ENCODE results near the gene OR2S2.
A peak's percentile ranks its signal among the peaks of the same experiment; 100 is the strongest.
"Not testable (repeated sequence)": the region's sequence is repeated elsewhere in the genome, so short reads cannot be mapped to it uniquely, and the experiment has no call there.

The OR2S2 gene, protein sequence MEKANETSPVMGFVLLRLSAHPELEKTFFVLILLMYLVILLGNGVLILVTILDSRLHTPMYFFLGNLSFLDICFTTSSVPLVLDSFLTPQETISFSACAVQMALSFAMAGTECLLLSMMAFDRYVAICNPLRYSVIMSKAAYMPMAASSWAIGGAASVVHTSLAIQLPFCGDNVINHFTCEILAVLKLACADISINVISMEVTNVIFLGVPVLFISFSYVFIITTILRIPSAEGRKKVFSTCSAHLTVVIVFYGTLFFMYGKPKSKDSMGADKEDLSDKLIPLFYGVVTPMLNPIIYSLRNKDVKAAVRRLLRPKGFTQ
- total RNA-seq: 0 reads per million in 2 donors

DNA sequence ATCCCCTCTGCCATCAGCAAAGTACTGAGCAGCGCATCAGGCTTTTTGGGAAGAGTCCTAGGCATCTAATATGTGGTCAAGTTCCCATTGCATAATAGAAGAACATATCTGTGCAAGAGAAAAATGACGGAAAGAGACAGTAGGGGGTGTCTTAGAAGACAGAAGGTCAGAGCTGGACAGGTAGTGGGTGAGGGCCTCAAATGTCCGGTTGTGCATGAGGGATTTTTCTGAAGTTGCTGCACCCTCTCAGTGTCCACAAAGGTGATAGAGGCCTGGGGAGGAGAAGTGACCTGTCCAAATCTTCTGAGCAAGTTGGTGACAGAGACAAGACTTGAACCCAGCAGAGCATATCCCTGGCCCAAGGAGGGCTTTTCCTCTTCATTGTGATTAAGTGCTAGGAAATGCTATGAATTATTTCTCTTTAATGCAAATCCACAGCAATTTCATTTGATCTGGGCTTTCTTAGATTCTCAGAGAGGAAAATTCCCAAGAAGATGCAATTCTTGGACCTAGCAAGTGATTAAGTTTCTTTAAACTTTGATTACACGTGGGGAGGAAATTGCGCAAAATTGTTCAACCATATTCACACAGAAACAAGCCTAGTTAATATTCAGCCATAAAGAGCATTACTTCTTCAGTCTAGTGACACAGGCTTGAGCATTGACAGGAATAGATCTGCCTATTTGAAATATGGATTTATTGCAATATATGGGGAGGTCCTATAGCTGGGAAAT, at the start of gene OR2S2:
TSS of gene OR2S2 (minus strand) at position 51 of the 734 bp plus-strand sequence. CDS start 56 bp downstream, outside the sequence.
- DNase-seq: no peak

DNA sequence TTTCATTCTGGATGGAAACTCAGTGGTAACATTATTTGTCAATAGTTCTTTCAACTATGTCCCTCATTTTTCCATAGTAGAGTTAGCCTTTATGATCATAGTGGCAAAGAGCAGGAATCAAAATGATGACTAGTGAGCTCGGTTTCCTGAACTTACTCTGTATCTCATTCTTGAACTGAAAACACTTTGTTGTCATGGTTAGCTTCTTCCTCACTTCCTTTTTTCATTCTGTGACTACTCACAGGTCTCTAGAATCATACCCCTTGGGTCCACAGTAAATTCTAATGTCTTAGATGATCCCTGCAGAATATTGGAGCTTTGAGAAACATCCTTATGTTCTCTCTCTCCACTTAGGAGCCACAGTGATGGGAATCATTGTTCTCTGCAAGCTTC, 49.4 kb upstream of the OR2S2 start:
- DNase-seq: no peak

DNA sequence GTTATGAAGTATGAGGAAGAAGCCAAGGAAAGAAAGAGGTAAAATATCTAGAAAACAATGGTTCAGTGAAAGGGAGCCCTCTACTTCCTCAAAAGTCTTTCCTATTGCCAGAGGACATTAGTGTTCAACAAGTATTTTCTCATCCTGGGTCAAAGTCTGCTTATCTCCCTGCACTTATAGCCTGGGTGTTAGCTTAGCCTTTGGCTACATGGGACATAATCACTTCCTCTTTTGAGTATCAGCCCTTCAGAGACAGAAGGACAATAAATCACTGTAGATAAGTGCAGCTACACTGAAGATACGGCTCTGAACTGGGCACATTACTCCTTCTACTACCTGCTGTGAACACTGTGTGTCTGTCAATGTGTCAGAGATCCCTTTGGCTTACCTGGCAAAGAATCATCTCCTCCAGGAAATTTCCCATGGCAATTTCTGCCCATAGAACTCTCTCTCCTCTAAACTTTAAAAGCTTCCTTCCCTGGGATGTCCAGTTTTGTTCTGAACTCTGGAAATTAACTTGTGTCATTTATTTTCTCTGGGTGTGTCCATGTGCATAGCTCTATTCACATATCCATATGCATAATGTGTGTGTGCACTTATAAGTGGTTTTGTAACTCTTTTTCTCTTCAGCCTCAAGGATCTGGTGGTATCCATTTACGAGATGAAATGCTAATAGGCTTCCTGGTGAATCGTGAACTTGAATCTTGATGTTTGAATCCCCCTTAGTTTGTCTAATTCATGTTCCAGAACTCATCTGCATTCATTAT, 48.8 kb upstream of the OR2S2 start:
- no peak for DNase-seq

DNA sequence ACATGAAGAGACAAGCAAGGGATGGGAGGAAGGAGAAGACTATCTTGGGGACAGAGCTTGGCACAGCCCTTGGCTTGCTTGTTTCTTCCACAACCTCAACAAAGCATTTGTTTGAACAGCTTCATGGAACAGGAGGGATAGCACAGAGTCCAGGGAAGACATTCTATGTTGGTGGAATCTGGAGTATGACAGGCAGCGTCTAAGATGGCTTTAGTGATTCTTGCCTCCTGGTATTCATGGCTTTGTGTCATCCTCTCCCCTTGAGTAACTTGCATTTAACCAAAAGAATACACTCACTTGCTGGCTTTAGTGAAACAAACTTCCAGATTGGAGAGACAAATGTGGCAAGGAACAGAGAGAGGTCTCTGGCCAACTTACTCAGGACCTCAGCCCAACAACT, 47.9 kb upstream of the OR2S2 start:
- DNase-seq: no peak

DNA sequence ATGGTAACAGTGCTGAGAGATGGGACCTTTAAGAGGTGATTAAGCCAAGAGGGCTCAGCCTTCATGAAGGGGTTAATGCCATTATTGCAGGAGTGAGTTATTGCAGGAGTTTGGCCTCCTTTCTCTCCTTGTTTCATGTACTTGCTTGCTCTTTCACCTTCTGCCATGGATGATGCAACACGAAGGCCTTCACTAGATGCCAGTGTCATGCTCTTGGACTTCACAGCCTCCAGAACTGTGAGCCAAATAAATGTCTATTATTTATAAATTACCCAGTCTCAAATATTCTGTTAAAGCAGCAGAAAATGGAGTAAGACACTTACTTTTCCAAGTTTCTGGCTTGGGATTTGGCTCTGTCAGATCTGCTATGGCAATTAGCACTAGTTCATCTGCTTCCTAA, 40.4 kb upstream of the OR2S2 start:
- DNase-seq: no peak

DNA sequence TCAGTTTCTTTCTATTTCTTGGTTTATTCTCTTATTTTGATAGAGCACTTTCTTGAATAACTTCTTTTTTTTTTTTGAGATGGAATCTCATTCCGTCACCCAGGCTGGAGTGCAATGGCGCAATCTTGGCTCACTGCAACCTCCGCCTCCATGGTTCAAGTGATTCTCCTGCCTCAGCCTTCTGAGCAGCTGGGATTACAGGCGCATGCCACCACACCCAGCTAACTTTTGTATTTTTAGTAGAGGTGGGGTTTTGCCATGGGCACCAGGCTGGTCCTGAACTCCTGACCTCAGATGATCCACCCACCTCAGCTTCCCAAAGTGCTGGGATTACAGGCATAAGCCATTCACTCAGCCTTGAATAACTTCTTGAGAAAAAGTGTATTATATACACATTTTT, 39.1 kb upstream of the OR2S2 start:
- DNase-seq: not testable (repeated sequence)

DNA sequence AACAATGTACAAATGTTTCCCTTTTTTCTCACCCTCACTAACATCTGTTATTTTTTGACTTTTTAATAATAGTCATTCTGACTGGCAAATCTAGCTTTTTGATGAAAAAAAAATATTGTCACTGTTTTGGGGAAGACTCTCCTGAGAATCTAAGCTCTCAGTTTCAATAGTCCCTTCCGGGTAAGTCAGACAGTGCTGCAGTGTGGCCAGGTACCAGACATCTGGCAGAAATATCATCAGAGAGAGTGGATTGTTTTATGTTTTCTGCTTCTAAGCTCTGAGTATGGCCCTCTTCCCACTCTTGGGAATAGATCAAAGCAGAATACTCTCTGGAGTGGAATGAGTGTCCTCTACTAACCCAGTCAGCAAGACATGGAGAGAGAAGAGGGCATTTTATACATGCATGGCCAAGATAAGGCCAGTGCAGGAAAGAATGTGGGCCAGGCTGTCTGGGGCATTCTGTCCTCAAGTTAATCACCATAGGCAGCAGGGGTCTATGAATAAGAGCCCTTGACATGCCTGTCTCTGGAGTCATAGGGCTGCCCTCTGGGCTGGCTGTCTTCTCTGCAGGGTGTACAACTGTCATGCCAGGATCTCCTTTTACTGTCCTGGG, 38.5 kb upstream of the OR2S2 start:
- DNase-seq: no peak

DNA sequence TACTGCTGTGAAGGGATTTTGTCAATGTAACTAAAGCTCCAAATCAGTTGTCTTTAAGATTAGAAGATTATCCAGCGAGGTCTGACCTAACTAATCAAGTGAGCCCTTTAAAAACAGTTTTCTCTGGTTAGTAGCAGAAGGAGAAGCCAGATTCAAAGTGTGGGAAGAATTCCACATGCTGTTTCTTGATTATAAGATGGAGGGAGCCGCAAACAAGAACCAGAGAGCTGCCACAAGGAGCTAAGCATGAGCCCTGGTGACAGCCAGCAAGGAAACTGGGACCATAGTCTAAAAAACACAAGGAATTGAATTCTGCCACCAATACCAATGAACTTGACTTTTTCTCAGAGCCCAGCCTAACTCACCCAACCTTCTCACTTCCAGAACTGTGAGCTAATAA, 37.0 kb upstream of the OR2S2 start:
- no peak for DNase-seq

DNA sequence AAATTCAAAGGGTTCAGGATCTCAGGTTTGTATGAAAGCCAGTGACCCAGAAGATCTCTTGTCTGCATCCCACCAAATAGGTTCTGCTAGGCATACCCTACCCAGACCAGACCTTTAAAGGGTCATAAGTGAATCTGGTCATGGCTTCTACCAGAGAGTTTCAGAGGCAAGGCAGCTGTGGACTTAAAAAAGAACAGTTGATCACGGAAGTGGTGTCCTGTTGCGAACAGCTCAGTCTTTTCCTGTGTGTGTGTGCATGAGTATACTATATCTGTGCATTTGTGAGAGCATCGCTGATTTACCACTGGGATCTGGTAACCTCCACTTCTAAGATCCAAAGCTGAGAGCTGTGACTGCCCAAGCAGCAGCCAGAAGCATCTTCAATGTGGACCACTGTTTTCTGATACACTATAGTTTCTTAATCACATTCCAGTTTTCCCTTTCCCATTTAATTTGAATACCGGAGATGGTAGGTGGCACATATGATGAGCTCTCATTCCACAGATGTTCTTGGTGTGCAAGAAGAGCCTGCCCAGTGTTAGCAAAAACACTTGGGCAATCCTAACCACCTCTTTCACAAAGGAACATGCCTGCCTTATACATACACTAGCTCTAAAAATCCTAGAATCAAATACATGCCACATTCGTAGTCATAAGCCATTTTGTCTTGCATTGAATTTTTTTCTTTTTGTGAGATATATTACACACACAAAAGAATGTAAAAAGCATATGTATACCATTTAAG, 36.2 kb upstream of the OR2S2 start:
- DNase-seq: no peak

DNA sequence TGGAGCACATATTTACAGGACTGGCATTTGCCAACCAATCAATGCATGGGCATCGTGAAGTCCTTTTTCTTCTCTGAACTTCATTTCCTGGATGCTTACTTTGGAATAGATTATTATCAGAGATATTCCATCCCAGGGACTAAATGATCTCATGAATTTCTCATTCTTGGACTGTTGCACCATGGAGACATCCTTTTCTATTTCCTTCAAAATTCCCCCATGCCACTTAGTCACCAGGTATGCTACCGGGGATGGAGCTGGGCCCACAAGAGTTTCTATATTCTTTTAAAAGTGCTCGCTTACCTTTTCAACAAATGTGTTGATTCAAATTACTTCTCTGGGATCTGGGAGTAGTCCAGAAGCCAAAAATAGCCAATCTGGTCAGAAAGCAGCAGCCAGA, 35.2 kb upstream of the OR2S2 start:
- DNase-seq: not testable (repeated sequence)

DNA sequence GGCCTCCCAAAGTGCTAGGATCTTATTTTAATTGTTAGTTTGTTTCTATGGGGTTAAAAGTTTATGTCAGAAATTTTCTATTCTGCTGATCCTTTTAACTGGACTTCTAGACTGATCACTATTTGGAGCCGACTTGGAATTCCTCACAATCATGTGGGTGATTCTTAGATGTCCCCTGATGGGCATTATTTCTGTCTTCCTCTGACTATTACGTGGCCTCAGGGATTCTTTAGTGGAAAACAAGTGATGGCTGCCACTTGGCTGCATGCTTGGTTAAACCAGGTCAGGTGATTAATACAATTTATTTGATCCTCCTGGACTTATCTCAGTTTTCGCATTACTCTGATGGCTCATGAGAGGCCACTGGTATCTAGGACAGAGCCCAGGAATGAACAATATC, 32.2 kb upstream of the OR2S2 start:
- DNase-seq: no peak

DNA sequence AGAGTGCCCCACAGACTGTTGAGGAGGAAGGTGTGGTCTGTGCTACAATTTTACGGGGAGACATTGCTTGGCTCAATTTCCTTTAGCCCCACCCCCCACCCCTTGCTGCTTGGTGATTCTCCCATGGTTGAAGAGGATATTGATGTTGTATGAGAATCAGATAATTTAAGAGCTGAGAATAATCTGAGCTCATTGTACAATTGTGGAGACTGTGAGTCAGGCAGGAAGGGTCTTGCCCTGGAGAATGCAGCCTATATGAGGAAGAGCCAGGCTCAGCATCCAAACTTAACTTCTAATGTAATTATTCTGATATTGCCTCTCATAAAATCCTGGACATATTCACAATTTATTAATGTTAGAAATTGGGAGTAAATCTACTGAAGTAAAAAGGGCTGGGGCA, 26.1 kb upstream of the OR2S2 start:
- DNase-seq: no peak

DNA sequence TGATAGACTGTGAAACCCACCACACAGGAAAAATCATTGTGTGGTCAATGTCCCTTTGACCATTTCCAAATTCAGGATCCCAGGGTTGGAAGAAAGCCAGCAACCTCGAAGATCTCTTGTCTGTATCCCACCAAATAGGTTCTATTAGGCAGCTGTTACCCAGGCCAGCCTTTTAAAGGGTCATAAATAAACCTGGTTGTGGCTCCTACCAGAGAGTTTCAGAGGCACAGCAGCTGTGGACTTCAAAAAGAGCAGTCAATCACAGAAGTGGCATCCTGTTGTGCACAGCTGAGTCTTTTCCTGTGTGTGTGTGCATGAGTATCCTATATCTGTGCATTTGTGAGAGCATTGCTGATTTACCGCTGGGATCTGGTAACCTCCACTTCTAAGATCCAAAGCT, 23.7 kb upstream of the OR2S2 start:
- no peak for DNase-seq

DNA sequence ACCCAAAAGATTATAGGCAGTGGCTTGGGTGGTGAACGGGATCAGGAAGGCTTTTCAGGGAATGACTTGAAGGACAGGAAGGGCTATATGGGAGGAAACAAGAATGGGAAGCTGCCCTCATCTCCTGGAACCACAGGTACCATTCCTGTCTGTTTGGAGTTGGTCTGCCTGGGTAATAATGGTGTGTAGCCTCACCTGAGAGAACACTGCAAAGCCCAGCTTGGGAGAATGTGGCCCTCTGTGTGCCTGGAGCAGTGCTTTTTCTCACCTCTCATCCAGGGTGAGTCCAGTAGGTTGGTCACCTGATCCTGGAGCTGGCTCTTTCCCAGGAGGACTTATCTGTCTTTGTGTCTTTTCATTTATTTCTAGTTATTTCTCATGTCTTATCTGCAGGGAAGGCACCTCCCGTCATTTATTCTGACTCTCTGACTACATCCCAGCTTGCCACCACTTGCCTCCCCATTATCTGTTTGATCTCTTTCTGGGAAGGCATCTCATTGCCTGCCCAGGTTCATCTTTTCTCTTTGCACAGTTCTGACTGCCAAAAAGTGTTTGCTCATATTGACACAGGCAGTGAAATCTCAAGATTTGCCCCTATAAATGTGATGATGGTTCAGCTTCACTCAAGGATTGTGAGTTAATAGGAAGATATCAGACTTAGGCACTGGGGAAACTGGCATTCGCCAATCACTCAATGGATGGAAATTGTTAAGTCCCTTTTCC, 22.5 kb upstream of the OR2S2 start:
- DNase-seq: no peak

DNA sequence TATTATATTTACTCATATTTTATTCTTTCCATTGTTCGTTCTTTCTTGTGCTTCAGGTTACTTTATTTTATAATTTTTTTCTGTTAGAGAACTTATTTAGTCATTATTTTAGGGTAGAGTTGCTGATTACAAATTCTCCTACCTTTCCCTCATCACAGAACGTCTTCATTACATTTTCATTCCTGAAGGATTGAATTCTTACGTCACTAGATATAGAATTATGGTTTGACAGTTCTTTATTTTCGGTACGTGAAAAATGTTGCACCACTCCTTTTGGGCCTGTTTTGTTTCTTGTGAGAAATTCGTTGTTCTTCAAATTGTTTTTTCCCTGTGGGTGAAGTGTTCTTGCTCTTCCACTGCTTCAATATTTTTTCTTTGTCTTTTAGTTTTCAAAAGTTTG, 20.8 kb upstream of the OR2S2 start:
- DNase-seq: no peak

DNA sequence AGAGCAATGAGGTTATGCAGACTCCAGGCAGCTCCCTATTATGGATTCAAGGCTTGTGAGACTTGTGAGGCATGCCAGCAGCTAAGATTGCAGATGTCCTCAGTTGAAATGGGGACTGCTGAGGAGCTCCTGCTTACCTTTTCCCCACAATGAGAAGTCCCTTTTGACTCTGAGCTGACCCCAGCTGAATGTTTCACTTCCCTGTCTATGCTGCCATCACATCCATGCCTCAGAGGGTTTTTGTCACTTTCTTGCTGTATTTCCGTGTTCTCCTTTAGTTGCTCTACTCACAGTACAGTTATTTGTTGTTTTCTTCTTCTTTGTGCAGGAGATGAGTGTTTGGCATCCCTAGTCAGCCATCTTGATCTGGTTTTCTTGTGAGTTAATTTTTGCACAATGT, 18.8 kb upstream of the OR2S2 start:
- no peak for DNase-seq

DNA sequence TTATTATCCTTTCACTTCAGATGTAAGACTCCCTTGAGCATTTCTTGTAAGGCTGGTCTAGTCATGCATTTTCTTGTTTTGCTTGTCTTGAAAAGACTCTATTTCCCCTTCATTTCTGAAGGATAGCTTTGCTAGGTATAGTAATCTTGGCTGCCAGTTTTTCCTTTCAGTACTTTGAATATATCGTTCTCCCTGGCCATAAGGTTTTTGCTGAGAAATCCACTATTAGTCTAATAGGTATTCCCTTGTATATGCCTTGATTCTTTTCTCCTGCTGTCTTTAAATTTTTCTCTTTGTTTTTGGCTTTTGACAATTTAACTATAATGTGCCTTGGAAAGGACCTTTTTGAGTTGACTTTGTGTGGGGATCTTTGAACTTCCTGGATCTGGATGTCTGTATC, 16.8 kb upstream of the OR2S2 start:
- no peak for DNase-seq

DNA sequence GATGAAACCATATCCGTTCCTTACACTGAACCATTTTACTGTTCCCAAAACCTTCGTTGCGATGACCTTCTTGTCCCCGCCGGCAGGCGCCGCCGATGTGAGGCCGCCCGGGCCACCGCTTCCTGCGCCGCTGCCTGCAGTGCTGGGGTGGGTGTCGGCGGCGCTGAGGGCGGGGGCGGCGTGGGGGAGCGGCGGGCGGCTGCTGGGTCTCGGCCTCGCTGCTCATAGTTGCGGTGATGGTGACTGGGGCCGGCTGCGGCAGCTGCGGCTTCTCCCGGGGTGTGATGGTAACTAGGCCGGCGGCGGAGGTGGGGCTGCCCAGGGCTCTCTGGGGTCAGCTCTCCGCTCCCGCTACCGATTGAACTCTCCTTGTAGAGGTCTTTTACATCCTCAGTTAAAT, 14.1 kb upstream of the OR2S2 start:
- DNase-seq: peak; percentile 7

DNA sequence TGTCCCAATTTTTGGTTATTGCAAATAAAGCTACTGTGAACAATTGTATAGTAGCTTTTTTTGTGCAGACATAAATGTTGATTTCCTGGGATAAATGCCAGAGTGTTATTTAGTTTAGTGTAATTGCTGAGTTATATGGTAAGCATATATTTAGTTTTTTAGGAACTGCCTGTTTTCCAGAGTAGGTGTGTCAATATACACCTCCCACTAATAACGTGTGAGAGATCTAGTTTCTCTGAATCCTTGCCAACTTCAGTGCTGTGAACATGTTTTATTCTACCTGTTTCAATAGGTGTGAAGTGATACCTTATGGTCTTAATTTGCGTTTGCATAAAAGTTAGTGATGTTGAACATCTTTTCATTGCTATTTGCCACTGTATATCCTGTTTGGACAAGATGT, 9.1 kb upstream of the OR2S2 start:
- no peak for DNase-seq

DNA sequence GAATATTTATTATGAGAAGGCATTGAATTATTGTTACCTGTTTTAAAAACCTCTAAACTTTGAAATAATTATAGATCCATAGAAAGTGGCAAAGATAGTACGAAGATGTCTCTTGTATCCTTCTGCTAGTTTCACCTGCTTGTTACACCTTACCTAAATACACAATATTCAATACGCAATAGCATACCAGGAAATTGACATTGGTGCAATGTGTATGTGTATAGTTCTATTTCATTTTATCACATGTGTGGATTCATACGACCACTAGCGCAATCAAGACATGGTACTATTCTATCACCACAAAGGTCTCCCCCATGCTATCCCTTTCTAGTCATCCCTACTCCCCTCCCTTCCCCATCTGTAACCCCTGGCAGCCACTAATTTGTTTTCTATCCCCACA, 8.5 kb upstream of the OR2S2 start:
- DNase-seq: no peak

DNA sequence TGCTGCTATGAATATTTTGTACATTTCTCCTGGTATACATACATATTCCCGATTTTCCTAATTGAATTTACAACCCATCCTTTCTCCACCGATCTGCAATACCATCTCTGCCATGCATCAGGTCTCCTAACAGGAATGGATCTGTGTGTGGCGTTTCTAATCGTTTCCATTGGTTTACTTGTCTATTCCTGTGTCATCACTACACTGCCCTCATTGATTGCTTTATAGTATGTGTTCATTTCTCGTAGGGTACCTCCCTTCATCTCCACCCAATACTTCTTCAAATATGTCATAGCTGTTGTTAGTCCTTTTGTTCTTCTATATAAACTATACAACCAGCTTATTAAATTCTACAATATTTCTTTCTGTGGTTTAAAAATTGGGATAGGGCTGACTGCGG, 7.1 kb upstream of the OR2S2 start:
- DNase-seq: no peak
